Adrenal gland (tissue), 12 donors: ENCODE results near the gene CXCL6. TPM values are rescaled to one million over a fixed set of nuclear protein-coding genes. Genes with fewer than 3 reads are reported as not detected.

Experiments used
- DNase-seq, 7 donors: peaks; one replicate each; pipeline ENCODE4 v3.0.0-alpha.2; 2019 to 2020
- H3K27ac ChIP-seq, 5 donors: fragments of 200-600 bp; sonication (generic) in 4 of 5; 1 replicate in 3 of 5; 2 replicates in 2 of 5; pipeline versions ENCODE4 v1.5.1 to v1.8.0; 2016 to 2020; ENCODE audit warnings: mild to moderate bottlenecking in 1 of 5
- H3K27me3 ChIP-seq: fragments of 200-600 bp; 2 replicates; pipeline ENCODE4 v1.8.0; 2021
- H3K36me3 ChIP-seq, 2 donors: fragments of 200-600 bp; replicated peaks in 1 of 2; 1 replicate in 1 of 2; 2 replicates in 1 of 2; pipeline versions ENCODE4 v1.5.1 to v1.8.0; 2018 to 2022
- H3K4me1 ChIP-seq, 2 donors: fragments of 200-600 bp; replicated peaks in 1 of 2; 1 replicate in 1 of 2; 2 replicates in 1 of 2; pipeline versions ENCODE4 v1.5.1 to v1.8.0; 2018 to 2021
- H3K4me3 ChIP-seq, 4 donors: fragments of 200-600 bp; sonication (generic) in 3 of 4; one replicate each; pipeline ENCODE4 v1.5.1; 2016 to 2018
- H3K9me3 ChIP-seq, 3 donors: fragments of 200-600 bp; sonication (generic) in 1 of 3; replicated peaks in 1 of 3; 1 replicate in 2 of 3; 2 replicates in 1 of 3; pipeline versions ENCODE4 v1.5.1 to v1.8.0; 2016 to 2021
- CTCF ChIP-seq, 6 experiments: fragments of 450-650 bp in 4 of 6; fragments of 200-600 bp in 2 of 6; sonication (generic) in 1 of 6; IDR thresholded peaks; 1 replicate in 5 of 6; 2 replicates in 1 of 6; pipeline versions ENCODE4 v1.5.1 to v1.8.0; 2016 to 2021; ENCODE audit warnings: antibody characterized with exemption in 6 of 6, mild to moderate bottlenecking in 2 of 6, moderate library complexity in 1 of 6
- POLR2A ChIP-seq, 2 donors: fragments of 450-650 bp; IDR thresholded peaks; one replicate each; pipeline ENCODE4 v1.6.1; 2017; ENCODE audit warnings: antibody characterized with exemption in 2 of 2, mild to moderate bottlenecking in 2 of 2, moderate library complexity in 1 of 2
- WGBS, 4 donors: extraction: QIAGEN DNeasy Blood & Tissue Kit in 2 of 4; methylation state at CpG; one replicate each; pipeline versions ENCODE4 v1.1.5 to v1.1.7; 2013 to 2017; 5-methylcytosine and 5-hydroxymethylcytosine counted together
- intact Hi-C, 2 donors: fragments of 100-400 bp; cut with DNase I; formaldehyde crosslinking; loops; one replicate each; pipeline versions ENCODE4 v1.14.1 to v1.15.0; 2022 to 2023
- polyA plus RNA-seq, 3 donors: library from polyadenylated mRNA; stranded (reverse); fragments of 200-250 nt in 2 of 3; fragments of 350-450 nt in 1 of 3; fragmentation: Illumina TruSeq in 1 of 3; extraction: RNeasy Lipid Tissue Mini Kit (QIAGEN cat#74804) in 1 of 3; gene quantifications; one replicate each; pipeline ENCODE4 v1.2.3, GENCODE V29; 2013 to 2014
- total RNA-seq, 9 donors: library from RNA; depleted of rRNA in 4 of 9; stranded (reverse); fragments of >200 nt in 4 of 9; fragments of 120-200 nt in 1 of 9; fragmentation: NEBNext Ultra II Directional in 1 of 9; extraction: Animal tissue kit (Norgen Biotek cat#: 25700) in 1 of 9; gene quantifications; one replicate each; pipeline versions ENCODE4 v1.1.0 to v1.2.4, GENCODE V29; 2013 to 2023
- donor health status: healthy with polysubstance abuse.
- donor health status: Bipolar disorder and iron deficiency.
- donor health status: DM: yes; HTN: yes; CAD: no.
- donor health status: DM: no; HTN: no; CAD: no.
- donor health status: DM: no; HTN: no; CAD: no.
- donor health status: DM: yes; HTN: yes; CAD: no.

Gene CXCL6
- total and polyA plus RNA-seq, 12 donors, result 0.07 to 0.41 (median 0.16) TPM; not detected in 8

GRCh38 chr4:73821325-73821724 is 15.2 kb upstream of the CXCL6 start:
- Histone ChIP-seq H3K27me3 (no peaks in the 10 kb centered on the region), H3K4me3 (no peak overlapping the region), H3K36me3 (no peaks in the 10 kb centered on the region), H3K9me3 (no peaks in the 10 kb centered on the region), H3K27ac (no peak overlapping the region), H3K4me1 (no peaks in the 10 kb centered on the region)
- DNase-seq, result no peak
- WGBS, 4 donors, result 69 to 78% (median 75%) methylated on average over 4 of the region's 4 CpGs
- intact Hi-C loops, result no loop called here
- TF ChIP-seq POLR2A (IDR thresholded peaks at IDR 0.05), result no peak
- no peak for TF ChIP-seq CTCF (IDR thresholded peaks at IDR 0.05)

GRCh38 chr4:73822389-73822788 is 14.1 kb upstream of the CXCL6 start:
- Histone ChIP-seq H3K4me1 (no peaks in the 10 kb centered on the region), H3K36me3 (no peaks in the 10 kb centered on the region), H3K27ac (no peak overlapping the region), H3K9me3 (no peaks in the 10 kb centered on the region), H3K4me3 (no peak overlapping the region), H3K27me3 (no peaks in the 10 kb centered on the region)
- DNase-seq, result no peak
- no peak for TF ChIP-seq POLR2A (IDR thresholded peaks at IDR 0.05)
- no peak for TF ChIP-seq CTCF (IDR thresholded peaks at IDR 0.05)
- 63 to 74% (median 70%) methylated on average over 3 of the region's 3 CpGs for WGBS, 4 donors
- intact Hi-C loops, result no loop called here

GRCh38 chr4:73822812-73823504 is 13.5 kb upstream of the CXCL6 start:
- intact Hi-C loops, result no loop called here
- H3K4me3 ChIP-seq, result no peak overlapping the region
- H3K9me3 ChIP-seq, result no peaks in the 10 kb centered on the region
- no peak overlapping the region for H3K27ac ChIP-seq
- H3K36me3 ChIP-seq, result no peaks in the 10 kb centered on the region
- peak in 1 of 7 donors; percentile 8 for DNase-seq
- H3K27me3 ChIP-seq, result no peaks in the 10 kb centered on the region
- TF ChIP-seq CTCF (IDR thresholded peaks at IDR 0.05), result no peak
- TF ChIP-seq POLR2A (IDR thresholded peaks at IDR 0.05), result no peak
- no peaks in the 10 kb centered on the region for H3K4me1 ChIP-seq

GRCh38 chr4:73823760-73824159 is 12.7 kb upstream of the CXCL6 start:
- H3K9me3 ChIP-seq, result no peaks in the 10 kb centered on the region
- H3K4me1 ChIP-seq, result no peaks in the 10 kb centered on the region
- intact Hi-C loops, result no loop called here
- no peak overlapping the region for H3K4me3 ChIP-seq
- H3K27me3 ChIP-seq, result no peaks in the 10 kb centered on the region
- H3K27ac ChIP-seq, result no peak overlapping the region
- no peaks in the 10 kb centered on the region for H3K36me3 ChIP-seq
- TF ChIP-seq CTCF (IDR thresholded peaks at IDR 0.05) (no peak), POLR2A (IDR thresholded peaks at IDR 0.05) (no peak)
- no peak for DNase-seq
